ENCODE data around the gene ZRANB3.

ZRANB3 gene

DNA sequence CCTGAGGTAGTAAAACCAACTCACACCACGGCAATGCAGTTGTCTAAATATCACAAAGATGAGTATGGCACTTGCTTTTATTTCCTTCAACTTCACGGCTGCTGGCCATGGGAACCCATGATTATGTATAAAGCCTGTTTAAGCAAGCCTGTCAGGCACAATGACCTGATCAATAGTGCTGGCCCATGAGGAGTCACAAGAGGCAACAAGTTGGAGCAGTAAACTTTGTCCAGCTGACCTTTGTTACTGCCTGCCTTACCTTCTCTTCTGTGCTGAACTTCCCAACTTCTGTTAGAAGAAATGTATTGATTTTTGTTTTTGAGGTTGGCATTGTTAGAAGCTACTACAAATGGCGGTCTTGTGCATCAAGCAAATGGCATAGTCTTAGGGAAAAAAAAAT lies 327.1 kb downstream of the ZRANB3 start:
- TF ChIP-seq, protein P1, sequence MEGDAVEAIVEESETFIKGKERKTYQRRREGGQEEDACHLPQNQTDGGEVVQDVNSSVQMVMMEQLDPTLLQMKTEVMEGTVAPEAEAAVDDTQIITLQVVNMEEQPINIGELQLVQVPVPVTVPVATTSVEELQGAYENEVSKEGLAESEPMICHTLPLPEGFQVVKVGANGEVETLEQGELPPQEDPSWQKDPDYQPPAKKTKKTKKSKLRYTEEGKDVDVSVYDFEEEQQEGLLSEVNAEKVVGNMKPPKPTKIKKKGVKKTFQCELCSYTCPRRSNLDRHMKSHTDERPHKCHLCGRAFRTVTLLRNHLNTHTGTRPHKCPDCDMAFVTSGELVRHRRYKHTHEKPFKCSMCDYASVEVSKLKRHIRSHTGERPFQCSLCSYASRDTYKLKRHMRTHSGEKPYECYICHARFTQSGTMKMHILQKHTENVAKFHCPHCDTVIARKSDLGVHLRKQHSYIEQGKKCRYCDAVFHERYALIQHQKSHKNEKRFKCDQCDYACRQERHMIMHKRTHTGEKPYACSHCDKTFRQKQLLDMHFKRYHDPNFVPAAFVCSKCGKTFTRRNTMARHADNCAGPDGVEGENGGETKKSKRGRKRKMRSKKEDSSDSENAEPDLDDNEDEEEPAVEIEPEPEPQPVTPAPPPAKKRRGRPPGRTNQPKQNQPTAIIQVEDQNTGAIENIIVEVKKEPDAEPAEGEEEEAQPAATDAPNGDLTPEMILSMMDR (IDR thresholded peaks at IDR 0.05): no peak
- Histone ChIP-seq H3K4me3 (no peak overlapping the region), H3K27ac (no peak overlapping the region)
- no peak for DNase-seq (ENCODE audit: low spot score)

DNA sequence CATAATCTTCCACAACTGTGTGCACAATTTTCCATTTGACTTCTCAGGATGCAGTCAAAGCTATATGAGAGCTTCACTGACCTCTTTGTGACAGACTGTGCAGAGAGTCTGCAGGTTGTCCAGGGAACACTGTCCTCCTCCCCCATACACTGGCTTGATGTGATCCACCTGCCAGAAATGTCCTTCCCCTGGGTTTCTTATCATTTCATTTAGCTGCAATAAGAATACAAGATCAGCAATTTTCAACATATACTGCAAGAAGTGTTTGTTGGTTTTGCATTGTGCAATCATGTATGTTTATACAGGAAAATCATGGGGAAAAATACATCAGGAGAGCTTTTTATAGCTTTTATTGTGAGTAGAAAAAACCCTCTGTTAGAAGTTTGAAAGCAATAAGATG lies 328.3 kb downstream of the ZRANB3 start:
- TF ChIP-seq, protein P1 (IDR thresholded peaks at IDR 0.05): no peak
- Histone ChIP-seq H3K4me3 (no peak overlapping the region), H3K27ac (no peak overlapping the region)
- DNase-seq (ENCODE audit: low spot score): no peak

DNA sequence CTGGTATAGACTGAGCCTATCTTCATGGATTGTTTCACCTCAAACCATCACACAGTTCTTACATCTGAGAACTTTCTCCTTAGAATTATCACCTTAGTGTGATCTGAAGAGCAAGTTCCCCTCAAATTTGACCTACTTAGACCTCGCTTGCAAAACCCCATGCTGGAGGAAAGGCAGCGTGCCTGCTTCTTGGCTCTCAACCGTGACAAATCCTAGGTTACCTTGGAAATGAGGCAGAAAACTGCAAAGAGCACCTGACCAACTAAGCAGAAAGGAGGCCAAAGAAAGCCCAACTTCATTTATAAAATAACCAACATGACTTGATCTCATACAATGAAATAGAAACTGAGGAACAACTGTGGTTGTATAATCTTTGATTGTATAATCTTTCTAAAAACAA lies 332.5 kb downstream of the ZRANB3 start:
- Histone ChIP-seq H3K27ac (no peak overlapping the region), H3K4me3 (no peak overlapping the region)
- TF ChIP-seq, protein P1 (IDR thresholded peaks at IDR 0.05): no peak
- DNase-seq (ENCODE audit: low spot score): no peak

DNA sequence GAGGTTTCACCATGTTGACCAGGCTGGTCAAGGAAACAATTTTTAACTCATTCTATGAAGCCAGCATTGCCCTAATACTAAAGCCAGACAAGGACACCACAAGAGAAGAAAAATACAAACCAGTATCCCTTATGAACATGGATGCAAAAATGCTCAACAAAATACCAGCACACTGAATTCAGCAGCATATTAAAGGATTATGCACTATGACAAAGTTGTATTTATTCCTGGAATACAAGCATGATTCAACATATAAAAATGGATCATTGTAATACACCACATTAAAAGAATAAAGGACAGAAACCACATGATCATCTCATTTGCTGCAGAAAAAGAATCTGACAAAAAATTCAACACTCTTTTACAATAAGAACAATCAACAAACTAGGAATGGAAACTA lies 340.2 kb downstream of the ZRANB3 start:
- no peak for DNase-seq (ENCODE audit: low spot score)
- H3K27ac ChIP-seq: no peak overlapping the region
- H3K4me3 ChIP-seq: no peak overlapping the region
- TF ChIP-seq, protein P1 (IDR thresholded peaks at IDR 0.05): no peak

DNA sequence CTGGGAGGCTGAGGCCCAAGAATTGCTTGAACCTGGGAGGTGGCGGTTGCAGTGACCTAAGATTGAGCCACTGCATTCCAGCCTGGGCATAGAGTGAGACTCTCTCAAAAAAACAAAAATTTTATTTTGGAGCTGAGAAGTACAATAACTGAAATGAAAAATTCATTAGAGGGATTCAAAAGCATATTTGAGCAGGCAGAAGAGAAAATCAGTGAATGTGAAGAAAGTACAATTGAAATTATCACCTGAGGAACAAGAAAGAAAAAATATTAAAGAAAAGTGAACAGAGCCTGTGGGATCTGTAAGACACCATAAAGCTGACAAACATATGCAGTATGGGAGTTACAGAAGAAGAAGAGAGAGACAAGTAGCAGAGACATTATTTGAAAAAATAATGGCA lies 341.9 kb downstream of the ZRANB3 start:
- DNase-seq (ENCODE audit: low spot score): no peak
- Histone ChIP-seq H3K4me3 (no peak overlapping the region), H3K27ac (no peak overlapping the region)
- TF ChIP-seq, protein P1 (IDR thresholded peaks at IDR 0.05): no peak

DNA sequence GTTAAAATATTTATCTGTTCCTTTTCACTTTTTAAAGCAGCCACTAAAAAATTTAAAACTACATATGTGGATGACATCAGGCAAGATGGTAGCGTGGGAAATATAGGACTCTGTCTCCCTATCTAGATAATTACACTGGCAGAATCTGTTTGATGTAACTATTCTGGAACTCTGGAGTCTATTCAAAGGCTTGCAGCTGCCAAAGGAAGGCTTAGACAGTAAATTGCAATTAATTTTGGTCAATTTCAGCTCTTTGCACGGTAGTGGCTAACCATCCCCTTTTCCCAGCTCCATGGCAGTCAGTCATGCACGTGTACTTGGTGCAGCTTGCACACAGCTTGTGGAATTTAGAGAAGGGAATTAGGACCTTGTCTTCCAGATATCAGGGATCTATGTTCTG lies 343.7 kb downstream of the ZRANB3 start:
- H3K27ac ChIP-seq: no peak overlapping the region
- TF ChIP-seq, protein P1 (IDR thresholded peaks at IDR 0.05): no peak
- H3K4me3 ChIP-seq: no peak overlapping the region
- no peak for DNase-seq (ENCODE audit: low spot score)

DNA sequence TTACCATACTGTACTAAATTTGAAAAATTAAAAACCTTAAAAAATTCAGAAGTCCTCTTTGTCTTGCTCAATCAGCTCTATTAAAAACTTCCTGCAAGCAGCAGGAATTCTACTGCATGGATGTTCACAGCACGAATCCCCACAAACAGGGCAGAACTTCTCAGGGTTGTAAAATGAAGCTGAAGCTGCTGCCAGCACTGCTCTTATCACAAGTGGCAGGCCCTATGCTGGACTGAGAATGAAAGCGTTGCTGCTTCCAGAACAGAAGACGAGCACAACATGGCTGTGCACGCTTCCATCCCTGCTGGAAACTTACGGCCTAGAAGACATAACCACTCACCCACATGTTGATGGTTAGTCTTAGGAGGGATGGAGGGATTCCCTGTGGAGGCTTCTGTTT lies 345.0 kb downstream of the ZRANB3 start:
- Histone ChIP-seq H3K27ac (no peak overlapping the region), H3K4me3 (no peak overlapping the region)
- TF ChIP-seq, protein P1 (IDR thresholded peaks at IDR 0.05): no peak
- no peak for DNase-seq (ENCODE audit: low spot score)

Data from coronary artery (tissue), 2 donors.